OCI-LY7 (cell line): ENCODE results near the gene RAD51B. TPM values are rescaled to one million over a fixed set of nuclear protein-coding genes. Genes with fewer than 3 reads are reported as not detected.

ENCODE experiments used
- BruUV-seq: library from RNA; stranded (reverse); fragments of 400-500 nt; replicated peaks from 2 replicates; lab custom pipeline; 2021; lab: Mats Ljungman, UMichigan
- CTCF ChIA-PET: fragments of 300-600 bp; sonication (Branson Sonifier 250); formaldehyde crosslinking; loops from one replicate; lab custom pipeline; 2022; ENCODE audit warnings: antibody characterized with exemption; ENCODE audit not compliant: unreplicated experiment; lab: Charles Lee
- POLR2A ChIA-PET: fragments of 300-600 bp; sonication (Branson Sonifier 250); formaldehyde crosslinking; loops from one replicate; lab custom pipeline; 2022; ENCODE audit warnings: antibody characterized with exemption; lab: Charles Lee
- DNase-seq: peaks from one replicate; pipeline ENCODE4 v3.0.0-alpha.2; 2015; ENCODE audit warnings: low spot score
- H2AFZ ChIP-seq: fragments of 200-600 bp; sonication (generic), shearing (Covaris generic); 2 replicates; pipeline ENCODE4 v1.6.1; 2014; ENCODE audit warnings: mild to moderate bottlenecking, antibody characterized with exemption, low read length, moderate library complexity
- H3K27ac ChIP-seq: fragments of 200-600 bp; sonication (generic); 2 replicates; pipeline ENCODE4 v1.5.1; 2014; ENCODE audit warnings: mixed run types, low read depth, mild to moderate bottlenecking, moderate library complexity, low read length, inconsistent platforms; ENCODE audit not compliant: poor library complexity, severe bottlenecking
- H3K36me3 ChIP-seq: fragments of 200-600 bp; sonication (generic); 2 replicates; pipeline ENCODE4 v1.6.1; 2014; ENCODE audit warnings: mild to moderate bottlenecking, antibody characterized with exemption, low read length, moderate library complexity, mixed read lengths; ENCODE audit not compliant: insufficient read depth
- H3K4me1 ChIP-seq: fragments of 200-600 bp; sonication (generic); 2 replicates; pipeline ENCODE4 v1.5.1; 2014; ENCODE audit warnings: mild to moderate bottlenecking, low read length; ENCODE audit not compliant: insufficient read depth, poor library complexity, severe bottlenecking
- H3K4me2 ChIP-seq: fragments of 200-600 bp; sonication (generic); 2 replicates; pipeline ENCODE4 v1.6.1; 2014; ENCODE audit warnings: mild to moderate bottlenecking, low read length
- H3K4me3 ChIP-seq: fragments of 200-600 bp; sonication (generic); 2 replicates; pipeline ENCODE4 v1.5.1; 2014; ENCODE audit warnings: mild to moderate bottlenecking, low read depth, low read length; ENCODE audit not compliant: poor library complexity, severe bottlenecking
- H3K79me2 ChIP-seq: fragments of 200-600 bp; sonication (generic); 2 replicates; pipeline ENCODE4 v1.6.1; 2016; ENCODE audit warnings: low read depth, mild to moderate bottlenecking, low read length, moderate library complexity, mixed read lengths; ENCODE audit not compliant: insufficient read depth
- H3K9me2 ChIP-seq: fragments of 200-600 bp; sonication (generic); 2 replicates; pipeline ENCODE4 v1.6.1; 2016; ENCODE audit warnings: mild to moderate bottlenecking, low read length, mixed read lengths; ENCODE audit not compliant: insufficient read depth
- H3K9me3 ChIP-seq: fragments of 200-600 bp; sonication (generic); 2 replicates; pipeline ENCODE4 v1.6.1; 2014; ENCODE audit warnings: mild to moderate bottlenecking, mixed run types, low read length, mixed read lengths
- H4K20me1 ChIP-seq: fragments of 200-600 bp; sonication (generic); 2 replicates; pipeline ENCODE4 v1.6.1; 2014; ENCODE audit warnings: mild to moderate bottlenecking, antibody characterized with exemption, low read length, moderate library complexity, mixed read lengths; ENCODE audit not compliant: insufficient read depth
- CTCF ChIP-seq: fragments of 200-600 bp; sonication (generic); conservative IDR thresholded peaks from 2 replicates; pipeline ENCODE4 v1.5.1; 2014; ENCODE audit warnings: mild to moderate bottlenecking, antibody characterized with exemption, low read length, moderate library complexity, mixed read lengths
- EZH2phosphoT487 ChIP-seq: fragments of 200-600 bp; sonication (generic); IDR thresholded peaks from 2 replicates; pipeline ENCODE4 v1.6.1; 2018; ENCODE audit warnings: low read depth, borderline replicate concordance, mild to moderate bottlenecking, mixed run types, antibody characterized with exemption, low read length, moderate library complexity, mixed read lengths
- intact Hi-C: fragments of 100-400 bp; cut with micrococcal nuclease; formaldehyde crosslinking; loops from one replicate; pipeline ENCODE4 v1.10.0; 2022; ENCODE audit not compliant: unreplicated experiment
- total RNA-seq, 2 experiments: library from RNA; depleted of rRNA in 1 of 2; stranded (reverse); fragments of >200 nt in 1 of 2; shearing (Covaris generic) in 1 of 2; gene quantifications; 2 replicates each; pipeline ENCODE4 v1.2.3, GENCODE V29; 2014 to 2022

The RAD51B gene
- total RNA-seq, 2 experiments from 2014 or later, result 41.4 to 89.9 TPM

DNA sequence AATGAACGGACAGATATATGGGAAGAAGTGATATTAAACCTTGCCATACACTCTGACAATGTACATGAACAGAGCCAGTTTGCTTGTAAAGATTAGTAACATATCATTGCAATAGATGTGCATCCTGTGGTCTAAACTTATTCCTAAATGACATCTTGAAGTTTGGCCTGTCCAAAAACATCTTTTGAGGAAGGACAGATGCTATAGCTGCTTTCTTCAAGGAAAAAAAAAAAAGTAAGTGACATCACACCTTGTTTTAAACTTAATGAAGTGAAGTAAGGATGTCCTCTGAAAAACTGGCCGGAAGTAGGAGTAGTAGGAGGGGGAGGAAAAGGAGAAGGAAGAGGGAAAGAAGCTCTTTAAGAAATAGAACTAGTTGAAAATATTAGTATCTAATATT lies 132.8 kb downstream of the RAD51B start:
- H3K9me3 ChIP-seq, result no peaks in the 10 kb centered on the region
- no peaks in the 10 kb centered on the region for H3K4me1 ChIP-seq
- no peak for TF ChIP-seq CTCF
- no peak for TF ChIP-seq EZH2phosphoT487
- no peak for DNase-seq
- no peak overlapping the region for H2AFZ ChIP-seq
- H3K36me3 ChIP-seq, result no peaks in the 10 kb centered on the region
- H3K27ac ChIP-seq, result no peak overlapping the region
- intact Hi-C loops, result no loop called here
- H3K9me2 ChIP-seq, result no peaks in the 10 kb centered on the region
- no peak overlapping the region for H3K4me2 ChIP-seq
- BruUV-seq, result no TSS peak
- POLR2A ChIA-PET, result no interaction called here
- H4K20me1 ChIP-seq, result no peaks in the 10 kb centered on the region
- no peaks in the 10 kb centered on the region for H3K79me2 ChIP-seq
- CTCF ChIA-PET, result no interaction called here
- H3K4me3 ChIP-seq, result no peak overlapping the region

DNA sequence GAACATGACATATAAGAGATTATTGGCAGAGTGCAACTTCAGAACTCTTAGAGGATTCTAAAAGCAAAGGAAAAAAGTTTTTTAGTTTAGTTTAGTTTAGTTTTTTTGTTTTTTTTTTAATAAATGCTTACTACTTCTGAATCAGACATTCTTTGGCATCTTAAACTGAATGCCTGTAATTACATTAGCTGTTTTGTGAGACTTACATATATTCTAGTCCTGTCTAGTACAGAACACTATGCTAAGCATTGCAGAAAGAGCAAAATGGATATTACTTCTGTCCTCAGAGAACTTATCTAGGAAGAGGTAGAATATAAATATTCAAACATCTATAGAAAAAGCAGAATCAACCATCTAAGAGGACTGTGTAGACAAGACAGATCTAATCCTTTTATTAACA lies 133.2 kb downstream of the RAD51B start:
- BruUV-seq, result no TSS peak
- intact Hi-C loops, result no loop called here
- CTCF ChIA-PET, result no interaction called here

GRCh38 chr14:67955261-67955660 lies 135.7 kb downstream of the RAD51B start:
- no TSS peak for BruUV-seq
- Histone ChIP-seq H3K36me3 (no peaks in the 10 kb centered on the region), H3K4me2 (no peak overlapping the region), H4K20me1 (no peaks in the 10 kb centered on the region), H3K4me3 (no peak overlapping the region), H3K79me2 (no peaks in the 10 kb centered on the region), H3K27ac (no peak overlapping the region), H3K9me2 (no peaks in the 10 kb centered on the region), H3K9me3 (no peaks in the 10 kb centered on the region), H3K4me1 (no peaks in the 10 kb centered on the region), H2AFZ (no peak overlapping the region)
- intact Hi-C loops, result no loop called here
- CTCF ChIA-PET, result no interaction called here
- TF ChIP-seq EZH2phosphoT487 (no peak), CTCF (no peak)
- POLR2A ChIA-PET, result no interaction called here
- no peak for DNase-seq

More for the DNA sequence above, 133.2 kb downstream of the RAD51B start:
- H3K4me1 ChIP-seq, result no peaks in the 10 kb centered on the region
- H3K27ac ChIP-seq, result no peak overlapping the region
- TF ChIP-seq EZH2phosphoT487 (no peak), CTCF (no peak)
- H3K4me3 ChIP-seq, result no peak overlapping the region
- no peaks in the 10 kb centered on the region for H3K9me2 ChIP-seq
- POLR2A ChIA-PET, result no interaction called here
- H3K4me2 ChIP-seq, result no peak overlapping the region
- no peak for DNase-seq
- no peaks in the 10 kb centered on the region for H3K36me3 ChIP-seq
- no peaks in the 10 kb centered on the region for H3K9me3 ChIP-seq
- H4K20me1 ChIP-seq, result no peaks in the 10 kb centered on the region
- H3K79me2 ChIP-seq, result no peaks in the 10 kb centered on the region
- no peak overlapping the region for H2AFZ ChIP-seq
